Head of caudate nucleus (tissue), 42 donors: Measurements from ENCODE around the gene GABARAP.

ENCODE experiments used
- DNase-seq, 42 donors: peaks; one replicate each; pipeline versions ENCODE4 v3.0.0 to v3.0.0-alpha.2; 2020 to 2021; ENCODE audit warnings: mixed read lengths in 7 of 42
- intact Hi-C: fragments of 100-400 bp; cut with DNase I; formaldehyde crosslinking; loops from one replicate; pipeline ENCODE4 v1.15.0; 2022

GABARAP gene

DNA sequence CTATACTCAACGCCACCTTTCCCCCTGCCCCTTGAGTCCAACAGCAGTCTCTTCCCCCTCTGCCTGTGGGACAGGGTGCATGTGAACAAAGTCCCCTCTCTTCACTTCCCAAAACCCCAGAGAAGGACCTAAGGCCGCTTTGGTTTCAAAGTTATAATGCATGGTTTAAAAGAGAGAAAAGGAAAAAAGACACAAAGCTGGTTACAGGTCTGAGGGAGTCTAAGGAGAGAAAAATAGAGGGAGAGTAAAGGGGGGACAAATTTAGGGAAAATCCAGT, 1.1 kb upstream of the GABARAP start:
- intact Hi-C loops = no loop called here

DNA sequence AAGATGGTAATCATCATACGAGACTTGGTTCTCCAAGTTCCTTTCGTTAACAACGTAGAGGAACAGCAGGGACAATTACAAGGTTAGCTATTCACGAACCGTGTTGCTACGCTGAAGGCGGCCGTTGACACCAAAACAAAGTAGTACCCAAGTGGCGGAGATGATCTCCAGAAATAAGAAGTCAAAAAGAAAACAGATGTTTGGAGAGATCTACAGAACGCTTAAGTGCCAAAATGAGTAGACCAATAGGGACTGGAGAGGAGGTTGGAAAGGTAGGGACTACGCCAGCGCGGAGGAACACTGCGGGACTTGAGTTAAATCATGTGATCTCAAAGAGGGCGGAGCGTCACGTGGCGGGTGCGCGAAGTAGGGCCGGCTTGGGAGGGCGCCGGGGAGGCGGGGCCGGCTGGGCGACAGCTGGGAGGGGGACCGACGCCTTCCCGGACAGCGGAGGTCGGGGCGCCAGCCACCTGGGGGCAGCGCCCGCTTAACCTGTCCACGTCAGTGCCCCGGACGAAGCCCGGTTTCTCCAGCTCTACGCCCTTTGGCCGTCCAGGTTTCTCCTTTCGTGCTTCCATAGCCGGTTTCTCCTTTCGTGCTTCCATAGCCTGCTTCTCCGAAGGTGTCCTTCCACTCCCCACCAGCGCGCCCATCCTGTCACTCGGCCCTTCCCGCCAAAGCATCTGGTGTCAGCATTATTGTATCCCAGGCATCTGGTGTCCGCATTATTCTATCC, 636 bp upstream of the GABARAP start:
- intact Hi-C loops = no loop called here
- DNase-seq = peak; percentile 90 to 98 (median 94)

More for the DNA sequence above, 1.1 kb upstream of the GABARAP start:
- DNase-seq = no peak

DNA sequence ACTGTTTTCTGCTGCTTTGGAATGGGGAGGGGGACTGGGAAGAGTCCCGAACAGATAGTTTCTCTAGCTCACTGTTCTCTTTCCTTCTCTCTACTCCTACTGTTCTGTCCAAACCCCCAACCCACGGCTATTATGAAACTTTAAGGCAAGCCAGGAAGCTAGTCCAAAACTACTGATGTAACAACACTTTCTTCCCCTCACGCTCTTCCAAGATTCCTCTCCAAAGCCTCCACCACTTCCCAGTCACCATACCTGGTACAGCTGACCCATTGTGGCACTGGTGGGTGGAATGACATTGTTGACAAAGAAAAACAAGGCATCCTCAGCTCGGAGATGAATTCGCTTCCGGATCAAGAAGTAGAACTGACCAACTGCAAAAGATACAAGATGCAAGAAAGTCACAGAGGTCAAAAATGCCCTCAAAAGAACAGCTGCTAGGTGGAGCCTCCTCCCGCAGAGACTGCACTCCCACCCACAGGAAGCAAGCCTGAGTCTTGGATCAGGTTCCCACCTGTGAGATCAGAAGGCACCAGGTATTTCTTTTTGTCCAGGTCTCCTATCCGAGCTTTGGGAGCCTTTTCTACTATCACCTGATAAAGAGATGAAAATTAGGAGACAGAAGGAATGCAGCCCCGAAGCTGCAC, 1.0 kb downstream of the GABARAP start:
- DNase-seq = peak in 1 of 42 donors; percentile 15
- intact Hi-C loops = no loop called here

DNA sequence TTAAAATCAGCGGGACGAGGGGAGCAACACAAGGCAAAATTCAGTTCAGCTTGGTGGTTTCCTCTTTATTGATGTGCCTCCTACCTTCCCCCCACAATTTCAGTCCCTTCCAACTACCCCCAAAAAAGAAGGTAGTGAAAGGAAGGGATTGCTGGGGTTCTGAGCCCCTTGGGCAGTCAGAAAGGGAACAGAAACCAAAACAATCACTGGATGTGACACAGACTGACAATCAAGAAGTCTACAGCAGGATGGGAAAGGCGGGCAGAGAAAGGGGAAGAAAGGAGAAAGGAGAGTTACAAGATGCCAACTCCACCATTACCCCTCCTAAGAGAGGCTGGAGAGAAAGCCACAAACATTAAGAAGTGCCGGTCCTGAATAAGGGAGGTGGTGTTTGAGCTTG, 1.9 kb downstream of the GABARAP start:
- intact Hi-C loops = no loop called here
- no peak for DNase-seq

DNA sequence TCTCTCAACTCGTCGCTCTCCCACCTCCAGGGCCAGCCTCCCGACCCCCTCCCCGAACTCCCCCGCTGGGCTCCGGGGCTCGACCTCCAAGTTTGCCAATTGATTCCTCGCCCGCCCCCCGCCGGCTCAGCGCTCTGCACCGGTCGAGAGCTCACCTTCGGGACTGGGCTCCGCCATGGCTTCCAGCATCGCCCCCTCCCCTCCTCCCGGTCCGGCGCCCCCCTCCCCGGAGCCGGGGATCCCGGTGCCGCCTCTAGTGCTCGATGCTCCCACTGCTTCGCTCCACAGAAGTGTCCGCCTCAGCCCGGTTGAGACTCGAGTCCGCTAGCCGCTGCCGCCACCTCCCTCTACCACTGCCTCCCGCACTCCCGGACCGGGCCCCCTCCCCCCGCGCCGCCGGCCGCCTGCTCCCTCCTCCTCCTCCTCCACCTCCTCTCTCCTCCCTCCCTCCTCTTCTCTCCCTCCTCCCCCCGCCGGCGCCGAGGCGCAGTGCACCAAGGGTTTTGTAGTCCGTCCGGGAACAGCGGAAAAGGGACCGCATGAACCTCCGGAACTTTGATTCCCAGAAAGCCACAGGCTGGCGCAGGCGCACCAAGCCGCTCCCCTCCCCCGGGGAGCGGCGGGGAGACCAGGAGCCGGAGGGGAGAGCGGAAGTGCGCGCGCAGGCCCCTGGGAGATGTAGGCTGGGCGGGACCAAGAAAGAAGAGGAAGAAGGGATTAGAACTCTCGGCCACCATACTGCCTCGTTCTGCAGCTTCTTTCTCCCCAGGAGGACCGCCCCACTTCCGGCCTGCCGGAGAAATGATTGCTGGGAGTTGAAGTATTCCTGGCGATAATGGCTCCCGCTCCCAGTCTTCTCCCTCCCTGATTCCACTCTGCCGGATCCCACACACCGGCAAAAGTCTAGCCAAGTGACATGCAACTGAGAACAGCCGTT, 2.9 kb downstream of the GABARAP start, which contains the start of gene PHF23:
Gene PHF23 (minus strand): TSS at position 367 of the 937 bp plus-strand sequence. CDS start 178 bp downstream, at position 189.
- intact Hi-C loops = loop anchor here (1.0 kb wide), 1 partner anchor 12 kb away; the partner anchor contains the start of gene CTDNEP1
- peak; percentile 98 to 100 (median 99) for DNase-seq

DNA sequence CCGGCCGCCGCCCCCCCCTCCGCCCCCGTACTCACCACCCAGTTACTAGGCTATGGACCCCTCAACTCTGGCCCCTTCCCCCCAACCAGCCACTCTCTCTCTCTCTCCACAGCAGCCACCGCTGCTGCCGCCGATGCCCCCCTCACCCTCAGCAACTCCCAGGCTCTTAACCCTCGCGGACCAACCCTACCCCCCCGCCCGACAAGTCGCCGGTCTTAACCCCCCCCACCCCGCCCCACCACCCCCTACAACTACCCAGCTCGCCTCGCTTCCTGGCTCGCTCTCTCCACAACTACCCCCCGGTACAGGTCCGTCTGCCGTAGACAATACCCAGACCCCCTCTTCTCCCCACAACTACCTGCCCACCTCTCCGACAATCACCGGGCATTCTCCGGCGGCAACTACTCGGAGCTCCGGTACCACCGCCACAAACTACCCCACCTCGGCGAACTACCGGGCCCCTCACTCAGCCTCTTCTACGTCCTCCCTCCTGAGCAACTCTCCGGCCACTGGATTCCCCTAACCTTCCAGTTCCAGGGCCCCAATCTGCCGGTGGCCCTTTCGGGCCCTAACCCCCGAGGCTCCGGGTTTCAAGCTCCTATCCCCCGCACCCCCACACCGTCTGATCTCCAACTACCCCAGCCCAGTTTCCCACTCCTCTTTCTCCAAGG, 3.7 kb downstream of the GABARAP start:
- intact Hi-C loops = loop anchor here (1.0 kb wide), 1 partner anchor 13 kb away; the partner anchor contains the start of gene CTDNEP1
- DNase-seq = peak in 3 of 42 donors; percentile 24 to 47 (median 24)

DNA sequence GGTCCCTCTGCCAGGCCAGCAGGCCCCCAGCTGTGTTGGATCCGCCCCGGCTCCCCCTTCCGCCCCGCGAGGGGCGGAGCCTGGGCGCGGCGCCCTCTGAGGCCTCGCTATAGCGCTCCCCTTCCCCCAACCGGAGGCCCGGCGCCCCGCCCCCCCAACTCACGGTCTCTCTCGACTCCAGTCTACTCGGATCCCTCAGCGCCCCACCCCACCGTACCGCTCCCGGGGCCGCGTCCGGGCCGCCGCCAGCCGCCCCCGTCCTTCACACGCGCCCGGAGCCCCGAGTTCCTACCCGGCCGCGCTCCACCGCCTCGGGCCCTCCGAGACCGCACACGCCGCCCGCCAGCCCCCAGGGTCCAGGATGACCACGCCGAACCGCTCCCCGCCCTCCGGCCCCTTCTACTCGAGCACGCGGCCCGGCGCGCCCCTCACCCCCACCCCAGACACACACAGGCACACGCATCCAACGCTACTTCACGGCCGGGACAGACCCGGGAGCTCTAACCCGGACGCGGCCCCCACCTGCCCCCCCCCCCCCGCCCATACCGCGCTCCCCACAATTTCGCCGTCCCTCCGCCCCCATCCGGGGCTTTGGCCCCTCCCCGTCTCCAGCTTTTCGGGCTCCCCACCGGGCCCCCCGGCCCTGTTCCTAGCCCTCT, 4.4 kb downstream of the GABARAP start:
- DNase-seq = peak in 41 of 42 donors; percentile 55 to 90 (median 77)
- intact Hi-C loops = no loop called here

DNA sequence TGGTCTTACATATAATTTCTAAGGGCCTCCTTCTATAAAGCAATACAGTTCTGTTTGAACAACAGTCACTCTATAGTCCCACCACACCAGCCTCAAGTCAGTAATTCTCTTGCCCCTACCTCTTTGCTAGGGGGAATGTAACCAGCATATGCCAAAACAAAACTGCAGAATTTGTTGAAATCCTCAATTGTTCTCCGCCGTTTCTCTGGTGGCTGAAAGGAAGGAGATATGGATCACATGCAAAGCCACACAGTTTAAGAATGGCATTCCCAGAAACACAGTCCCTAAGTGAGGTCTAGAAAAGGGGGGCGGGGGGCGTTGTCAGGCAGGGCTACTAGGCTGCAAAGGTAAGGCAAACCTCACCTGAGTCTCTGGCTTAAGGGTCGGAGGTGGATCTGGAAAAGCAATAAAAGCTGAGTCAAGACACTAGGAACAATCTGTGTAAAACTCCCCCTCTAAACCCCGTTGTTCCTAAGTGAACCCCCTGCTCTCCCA, 4.9 kb downstream of the GABARAP start:
- intact Hi-C loops = no loop called here
- DNase-seq = no peak

DNA sequence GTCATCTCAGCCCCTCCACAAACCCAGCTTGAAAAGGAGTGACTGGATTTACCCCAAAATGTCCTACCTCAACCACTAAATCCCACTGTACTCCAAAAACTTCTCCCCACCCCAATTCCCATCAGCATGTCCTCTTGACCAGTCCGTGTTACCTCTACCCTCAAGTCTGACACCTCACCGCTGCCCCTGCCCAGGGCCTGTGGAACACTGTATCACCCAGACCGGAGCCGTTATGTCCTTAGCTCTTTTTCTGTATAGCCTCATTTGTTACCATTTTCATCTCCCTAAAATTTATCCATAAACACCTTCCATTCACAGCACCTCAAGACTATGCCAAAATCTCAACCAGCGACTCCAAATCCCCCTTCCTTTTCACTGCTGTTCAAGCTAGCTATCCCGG, 5.4 kb downstream of the GABARAP start:
- intact Hi-C loops = no loop called here
- DNase-seq = no peak

DNA sequence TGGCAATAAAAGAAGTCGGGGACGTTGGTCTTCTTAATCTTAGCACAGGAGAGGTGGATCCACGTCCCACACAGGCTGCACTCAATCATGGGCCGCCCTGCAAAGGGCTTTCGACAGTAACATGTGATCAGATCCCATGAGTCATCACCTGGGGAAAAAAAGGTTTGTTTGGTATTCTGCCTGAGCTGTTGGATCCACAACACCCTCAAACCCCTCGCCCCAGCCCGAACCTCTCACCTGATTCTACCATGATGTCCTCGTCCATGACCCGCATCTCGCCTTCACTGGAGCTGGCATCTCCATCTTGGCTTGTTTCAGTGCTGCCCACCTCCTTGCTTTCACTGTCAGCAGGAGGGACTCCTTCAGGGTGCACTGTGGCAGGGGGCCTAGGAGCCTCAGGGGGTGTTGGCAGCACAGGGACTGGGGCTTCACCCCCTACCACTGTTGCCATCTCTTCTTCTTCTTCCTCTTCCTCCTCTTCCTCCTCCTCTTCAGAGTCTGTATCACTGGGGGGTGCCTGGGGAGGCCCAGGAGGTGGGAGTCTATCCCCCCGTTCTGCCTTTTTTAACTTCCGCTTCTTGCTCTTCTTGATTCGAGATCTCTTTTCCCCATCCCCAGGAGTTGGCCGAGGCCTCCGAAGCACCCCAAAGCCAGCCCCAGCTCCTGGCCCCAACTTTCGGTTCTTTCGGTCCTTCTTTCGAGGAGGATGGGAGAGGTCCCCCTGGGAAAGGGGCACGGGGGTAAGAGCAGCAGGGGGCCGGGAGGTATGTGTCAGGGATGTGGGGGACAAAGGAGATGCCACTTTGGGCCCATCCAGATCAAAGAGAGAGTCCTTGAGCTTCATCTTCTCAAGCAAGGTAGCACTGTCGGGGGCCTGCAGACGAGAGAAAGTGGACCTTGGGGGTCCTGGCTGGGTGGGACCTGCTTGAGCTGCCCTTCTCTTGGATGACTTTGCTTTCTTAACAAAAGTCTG, 6.3 kb downstream of the GABARAP start:
- peak in 4 of 42 donors; percentile 33 to 59 (median 46) for DNase-seq
- intact Hi-C loops = no loop called here

DNA sequence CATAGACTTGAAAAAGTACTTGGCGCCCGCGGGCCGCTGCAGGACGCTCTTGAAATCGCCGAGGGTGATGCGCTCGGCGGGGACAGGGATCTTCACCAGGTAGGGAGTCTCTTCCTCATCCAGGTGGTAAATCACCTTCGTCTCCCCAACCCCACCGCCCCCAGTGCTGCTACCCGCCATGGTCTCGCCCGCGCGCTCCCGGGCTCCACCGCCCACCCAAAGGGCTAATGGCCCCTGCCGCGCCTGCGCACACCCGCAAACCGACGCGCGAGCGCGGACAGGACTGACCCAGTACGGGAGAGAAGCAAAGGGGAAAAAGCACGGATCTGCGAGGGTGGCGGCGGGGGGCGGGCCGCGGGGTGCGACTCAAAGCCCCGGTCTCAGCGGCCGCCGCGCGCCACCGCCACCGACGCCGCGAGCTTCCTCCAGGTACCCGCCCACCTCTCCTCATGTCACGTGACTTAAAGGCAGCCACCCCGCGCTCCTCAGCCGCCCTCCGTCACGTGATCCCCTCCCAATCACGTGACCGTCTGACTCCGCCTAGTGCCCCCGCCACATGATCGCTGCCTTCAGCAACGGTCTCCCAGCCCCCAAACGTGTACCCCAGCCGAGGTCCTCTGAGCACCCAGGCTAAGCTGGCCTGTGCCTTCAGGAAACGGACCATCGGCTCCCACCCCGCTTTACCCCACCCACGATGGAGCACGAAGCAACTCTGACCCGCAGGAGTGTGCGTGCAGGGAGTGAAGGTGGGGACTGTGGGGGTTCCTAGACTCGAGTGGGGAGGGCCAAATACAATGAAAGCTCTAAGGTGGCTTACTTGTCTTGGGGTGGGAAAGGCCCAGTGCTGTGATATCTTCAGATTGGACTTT, 7.9 kb downstream of the GABARAP start, which contains the start of gene DVL2:
Gene DVL2 (minus strand): TSS at position 435 of the 869 bp plus-strand sequence. CDS start 255 bp downstream, at position 180.
- peak; percentile 93 to 99 (median 96) for DNase-seq
- intact Hi-C loops = no loop called here

DNA sequence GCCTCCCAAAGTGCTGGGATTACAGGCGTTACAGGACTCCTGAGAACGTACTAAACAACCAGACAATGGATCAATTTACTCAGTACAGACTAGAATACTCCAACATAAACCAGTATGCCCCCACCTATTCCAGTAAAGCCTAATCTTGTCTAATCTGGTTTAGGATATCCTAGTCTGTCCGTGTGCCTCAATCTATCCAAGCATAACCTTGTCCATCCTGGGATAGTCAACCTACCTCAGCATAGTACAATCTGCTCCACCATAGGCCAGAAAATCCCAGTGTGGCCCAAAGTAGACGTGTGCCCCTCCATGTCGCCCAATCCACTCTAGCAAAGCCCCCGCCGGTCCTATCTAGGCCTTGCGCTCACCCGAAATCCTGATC, 8.6 kb downstream of the GABARAP start:
- intact Hi-C loops = no loop called here
- no peak for DNase-seq

DNA sequence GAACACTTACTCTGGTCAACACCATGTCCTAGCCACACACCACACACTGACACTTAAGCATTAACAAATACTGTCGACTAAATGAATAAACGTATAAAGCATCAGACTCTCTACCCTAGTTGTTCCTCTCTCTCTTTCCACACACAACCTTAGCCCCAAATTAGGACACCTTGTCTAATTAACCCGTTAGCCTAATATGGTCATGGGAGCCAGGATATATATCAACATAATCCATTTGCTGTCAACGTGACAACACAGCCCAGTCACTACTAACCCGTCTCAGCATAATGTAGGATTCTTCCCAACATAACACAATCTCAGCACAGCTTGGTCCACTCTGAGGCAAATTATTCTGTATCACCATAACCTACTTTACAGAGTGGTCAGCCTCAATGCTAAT, 10.1 kb downstream of the GABARAP start:
- no peak for DNase-seq
- intact Hi-C loops = no loop called here

DNA sequence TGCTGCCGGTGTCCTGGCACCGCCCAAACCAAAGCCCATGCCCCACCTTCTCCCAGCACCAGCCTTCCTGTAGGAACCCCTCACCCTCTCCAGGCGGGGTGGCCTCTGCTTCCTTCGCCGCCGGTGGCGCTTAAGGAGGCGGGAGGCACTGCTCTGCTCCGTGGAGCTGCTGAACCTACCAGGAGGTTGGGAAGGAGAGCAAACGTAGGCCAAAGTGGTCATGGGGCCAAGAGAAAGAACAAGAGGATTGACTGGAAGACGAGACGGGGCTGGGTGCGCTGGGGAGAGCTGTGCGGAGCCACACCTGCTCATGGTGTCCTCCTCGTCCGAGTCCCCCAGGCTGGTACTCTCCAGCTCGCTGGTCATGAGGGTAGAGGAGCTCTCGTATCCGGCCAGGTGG, 12.7 kb downstream of the GABARAP start:
- no peak for DNase-seq
- intact Hi-C loops = no loop called here

DNA sequence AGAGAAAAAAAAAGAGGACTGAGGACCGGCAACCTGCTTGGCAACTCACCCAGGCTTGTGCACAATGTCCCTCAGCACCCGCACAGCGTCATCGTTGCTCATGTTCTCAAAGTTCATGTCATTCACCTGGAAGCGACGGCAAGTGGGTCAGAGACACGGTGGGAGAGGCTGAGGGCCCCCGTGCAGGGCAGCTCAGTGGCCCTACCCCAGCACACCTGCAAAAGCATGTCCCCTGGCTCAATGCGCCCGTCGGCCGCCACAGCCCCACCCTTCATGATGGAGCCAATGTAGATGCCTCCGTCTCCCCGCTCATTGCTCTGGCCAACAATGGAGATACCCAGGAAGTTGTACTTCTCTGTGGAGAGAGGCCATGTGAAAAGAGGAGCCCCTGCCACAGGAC, 13.3 kb downstream of the GABARAP start:
- intact Hi-C loops = no loop called here
- DNase-seq = no peak
